Liver (tissue), 3 donors: ENCODE measurements around the gene SOX11.

ENCODE experiments used
- CTCF ChIP-seq: fragments of 150-350 bp; IDR thresholded peaks from 2 replicates; pipeline ENCODE4 v1.5.1; 2017; ENCODE audit warnings: improper control_type of control experiment, low read depth, low read length; ENCODE audit not compliant: missing input control
- FOXA1 ChIP-seq: IDR thresholded peaks from 2 replicates; pipeline ENCODE4 v1.6.1; 2016; ENCODE audit warnings: antibody characterized with exemption
- RXRA ChIP-seq, 2 donors: IDR thresholded peaks; 2 replicates each; pipeline ENCODE4 v1.6.1; 2017 to 2018; ENCODE audit warnings: antibody characterized with exemption in 2 of 2, mild to moderate bottlenecking in 1 of 2
- donor health status: healthy.
- donor health status: healthy.

- TF ChIP-seq CTCF (no peak), RXRA (IDR thresholded peaks at IDR 0.05) (no peak), FOXA1 (no peak)
Observed at GRCh38 chr2:5661362-5661761, 30.8 kb upstream of the SOX11 start.
